GM12878 (cell line): Measurements from ENCODE around the gene ZCCHC2.

ENCODE experiments used
- MYC ChIP-seq: IDR thresholded peaks from 2 replicates; pipeline ENCODE4 v1.6.1; 2011; ENCODE audit warnings: mild to moderate bottlenecking, low read length, moderate library complexity, inconsistent platforms; ENCODE audit not compliant: insufficient read depth, insufficient replicate concordance, insufficient read length, severe bottlenecking
- NBN ChIP-seq: fragments of 450-650 bp; IDR thresholded peaks from 2 replicates; pipeline ENCODE4 v1.6.1; 2016
- NFXL1 ChIP-seq: fragments of 450-650 bp; IDR thresholded peaks from 2 replicates; pipeline ENCODE4 v1.6.1; 2017; ENCODE audit warnings: antibody characterized with exemption, mild to moderate bottlenecking, borderline replicate concordance
- NFYB ChIP-seq: IDR thresholded peaks from 2 replicates; pipeline ENCODE4 v1.6.1; 2011; ENCODE audit warnings: low read depth, mild to moderate bottlenecking, low read length, improper control_type of control experiment, moderate library complexity; ENCODE audit not compliant: insufficient read depth
- POLR2A ChIP-seq: IDR thresholded peaks from 2 replicates; pipeline ENCODE4 v1.6.1; 2011; ENCODE audit warnings: low read depth, mild to moderate bottlenecking, low read length
- RBBP5 ChIP-seq: fragments of 200-600 bp; sonication (generic); conservative IDR thresholded peaks from 2 replicates; pipeline ENCODE4 v1.6.1; 2016
- RFX5 ChIP-seq: IDR thresholded peaks from 2 replicates; pipeline ENCODE4 v1.6.1; 2011; ENCODE audit warnings: low read depth, low read length, improper control_type of control experiment
- SP1 ChIP-seq: IDR thresholded peaks from one replicate; pipeline ENCODE4 v1.6.1; 2011; ENCODE audit warnings: low read depth, low read length
- SPI1 ChIP-seq: IDR thresholded peaks from 2 replicates; pipeline ENCODE4 v1.6.1; 2011; ENCODE audit warnings: low read depth, mild to moderate bottlenecking, low read length, moderate library complexity, borderline replicate concordance; ENCODE audit not compliant: insufficient read depth
- TBL1XR1 ChIP-seq: IDR thresholded peaks from 2 replicates; pipeline ENCODE4 v1.6.1; 2012; ENCODE audit warnings: low read depth, low read length, improper control_type of control experiment
- TCF12 ChIP-seq: IDR thresholded peaks from 2 replicates; pipeline ENCODE4 v1.6.1; 2011; ENCODE audit warnings: low read depth, mild to moderate bottlenecking, low read length
- YBX1 ChIP-seq: fragments of 450-650 bp; IDR thresholded peaks from 2 replicates; pipeline ENCODE4 v1.6.1; 2016; ENCODE audit warnings: antibody characterized with exemption
- TF ChIP-seq, protein P1 (sequence below): IDR thresholded peaks from 2 replicates; pipeline ENCODE4 v1.6.1; 2012; ENCODE audit warnings: low read depth, low read length, improper control_type of control experiment
- TF ChIP-seq, protein P2 (sequence below): IDR thresholded peaks from 2 replicates; pipeline ENCODE4 v1.6.1; 2011; ENCODE audit warnings: borderline replicate concordance, low read depth, mild to moderate bottlenecking, moderate library complexity, mixed read lengths, low read length; ENCODE audit not compliant: insufficient read depth; ENCODE audit errors: extremely low read length

DNA sequence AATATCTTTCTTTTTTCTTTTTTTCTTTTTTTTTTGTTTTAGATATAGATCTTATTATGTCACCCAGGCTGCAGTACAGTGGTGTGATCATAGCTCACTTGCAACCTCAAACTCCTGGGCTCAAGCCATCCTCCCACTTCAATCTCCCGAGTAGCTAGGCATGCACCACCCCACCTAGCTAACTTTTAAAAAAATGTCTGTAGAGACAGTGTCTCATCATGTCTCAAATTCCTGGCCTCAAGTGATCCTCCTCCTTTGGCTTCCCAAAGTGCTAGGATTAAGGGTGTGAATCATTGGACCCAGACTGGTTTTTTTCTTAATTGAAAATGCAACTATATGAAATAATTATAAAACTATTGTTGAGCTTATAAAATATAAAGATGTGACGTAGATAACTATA, 9.8 kb upstream of the ZCCHC2 start:
- TF ChIP-seq TCF12 (no peak), SP1 (no peak), TBL1XR1 (no peak), NFYB (no peak), MYC (no peak), RBBP5 (no peak), POLR2A (no peak), NFXL1 (no peak), YBX1 (no peak), NBN (no peak), SPI1 (no peak), RFX5 (no peak)
- TF ChIP-seq, protein P1, sequence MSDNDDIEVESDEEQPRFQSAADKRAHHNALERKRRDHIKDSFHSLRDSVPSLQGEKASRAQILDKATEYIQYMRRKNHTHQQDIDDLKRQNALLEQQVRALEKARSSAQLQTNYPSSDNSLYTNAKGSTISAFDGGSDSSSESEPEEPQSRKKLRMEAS, result no peak
- TF ChIP-seq, protein P2, sequence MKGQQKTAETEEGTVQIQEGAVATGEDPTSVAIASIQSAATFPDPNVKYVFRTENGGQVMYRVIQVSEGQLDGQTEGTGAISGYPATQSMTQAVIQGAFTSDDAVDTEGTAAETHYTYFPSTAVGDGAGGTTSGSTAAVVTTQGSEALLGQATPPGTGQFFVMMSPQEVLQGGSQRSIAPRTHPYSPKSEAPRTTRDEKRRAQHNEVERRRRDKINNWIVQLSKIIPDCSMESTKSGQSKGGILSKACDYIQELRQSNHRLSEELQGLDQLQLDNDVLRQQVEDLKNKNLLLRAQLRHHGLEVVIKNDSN, result no peak
